ENCODE measurements around the gene DUOXA1. TPM values are rescaled to one million over a fixed set of nuclear protein-coding genes. Genes with fewer than 3 reads are reported as not detected.
"Not testable (repeated sequence)": the region's sequence is repeated elsewhere in the genome, so short reads cannot be mapped to it uniquely, and the experiment has no call there.

The DUOXA1 gene
- total RNA-seq, 1 donor from 2014 or later: not detected

- DNase-seq (ENCODE audit: low spot score): no peak
- no peak for ATAC-seq
Observed at GRCh38 chr15:45093622-45094357, 35.9 kb downstream of the DUOXA1 start.

DNA sequence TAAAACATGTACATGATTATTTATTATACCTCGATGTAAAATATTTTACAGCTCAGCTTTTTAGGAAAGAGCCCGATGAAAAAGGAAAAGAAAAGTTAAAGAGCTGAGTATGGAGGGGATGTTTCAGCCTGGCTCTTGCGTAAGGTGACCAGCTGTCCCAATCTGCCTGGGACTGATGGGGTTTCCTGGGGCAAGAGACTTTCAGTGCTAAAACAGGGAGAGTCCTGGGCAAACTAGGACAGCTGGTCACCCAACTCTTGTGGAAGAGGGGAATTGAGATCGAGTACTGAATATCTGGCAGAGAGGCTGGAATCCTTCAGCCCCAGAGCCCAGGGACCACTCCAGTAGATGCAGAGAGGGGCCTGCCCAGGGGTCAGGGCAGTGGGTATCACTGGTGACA is 36.7 kb downstream of the DUOXA1 start:
- DNase-seq (ENCODE audit: low spot score) (no peak), ATAC-seq (no peak)

- DNase-seq (ENCODE audit: low spot score) (no peak), ATAC-seq (no peak)
Observed at GRCh38 chr15:45091576-45091975, 38.1 kb downstream of the DUOXA1 start.

DNA sequence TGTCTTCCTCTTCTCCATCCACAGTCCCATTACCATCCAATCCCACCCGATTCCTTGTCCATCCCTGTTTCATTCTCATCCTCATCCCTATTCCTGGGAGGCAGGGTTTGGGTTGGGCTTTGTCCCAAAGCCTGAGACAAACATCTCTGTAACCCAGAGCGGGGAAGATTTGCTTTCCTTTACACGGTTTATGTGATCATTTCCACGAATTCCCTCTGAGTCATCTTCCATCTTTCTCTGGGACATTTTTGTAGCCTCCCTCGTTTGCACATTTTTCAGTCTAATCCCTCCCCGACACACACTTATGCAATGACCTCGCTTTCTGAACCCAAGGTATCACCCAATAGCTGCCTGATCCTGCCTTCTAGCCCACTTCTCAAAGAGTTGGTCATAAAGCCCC is 38.5 kb downstream of the DUOXA1 start:
- DNase-seq (ENCODE audit: low spot score): no peak
- no peak for ATAC-seq

- ATAC-seq (no peak), DNase-seq (ENCODE audit: low spot score) (no peak)
Observed at GRCh38 chr15:45089712-45090373, 39.8 kb downstream of the DUOXA1 start.

GRCh38 chr15:45088801-45089711 is 40.6 kb downstream of the DUOXA1 start:
- ATAC-seq (peak; percentile 46), DNase-seq (ENCODE audit: low spot score) (no peak)

- no peak for DNase-seq (ENCODE audit: low spot score)
- no peak for ATAC-seq
Observed at GRCh38 chr15:45087513-45087912, 42.2 kb downstream of the DUOXA1 start.

DNA sequence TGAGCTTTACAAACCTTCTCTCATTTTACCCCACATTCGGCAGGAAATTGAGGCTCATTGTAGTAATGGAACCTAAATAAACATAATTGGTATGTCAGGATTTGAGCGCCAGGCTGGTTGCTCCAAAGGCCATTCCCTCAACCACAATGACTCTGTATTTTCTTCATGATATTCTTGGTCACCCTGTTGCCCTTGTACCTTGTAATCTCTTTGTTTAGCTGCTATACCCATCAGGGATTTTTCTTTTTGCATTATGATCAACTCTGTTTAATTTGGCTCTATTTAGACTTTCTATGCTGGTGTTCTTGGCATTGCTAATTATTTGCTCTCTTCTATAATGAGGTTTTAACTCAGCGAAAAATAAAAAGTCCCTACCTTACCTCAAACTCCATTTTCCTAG is 45.5 kb downstream of the DUOXA1 start:
- no peak for ATAC-seq
- DNase-seq (ENCODE audit: low spot score): no peak

GRCh38 chr15:45083223-45083622 is 46.5 kb downstream of the DUOXA1 start:
- peak; percentile 47 for ATAC-seq

GRCh38 chr15:45082412-45082811 is 47.3 kb downstream of the DUOXA1 start:
- not testable (repeated sequence) for ATAC-seq; DNase-seq (ENCODE audit: low spot score)

More at GRCh38 chr15:45083223-45083622, 46.5 kb downstream of the DUOXA1 start:
- DNase-seq (ENCODE audit: low spot score): no peak

DNA sequence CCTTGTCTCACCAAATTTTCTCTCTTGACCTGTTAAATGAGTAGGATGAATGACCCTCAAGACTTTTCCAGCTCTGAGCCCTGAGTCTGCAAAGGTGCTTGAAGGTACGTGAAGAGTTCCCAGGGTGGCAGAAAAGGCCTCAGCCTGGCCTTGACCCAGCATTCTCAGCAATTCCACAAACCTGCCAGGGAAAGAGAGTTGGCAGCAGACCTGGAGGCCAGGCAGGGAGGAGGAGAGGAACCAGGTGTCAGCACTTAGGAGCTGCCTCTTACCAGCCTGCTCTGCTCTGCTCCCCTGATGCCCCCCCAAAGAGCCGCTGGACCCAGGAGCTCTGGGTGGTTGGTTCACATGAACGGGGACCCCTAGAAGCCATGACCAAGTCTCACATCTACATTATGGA is 49.1 kb downstream of the DUOXA1 start:
- not testable (repeated sequence) for DNase-seq (ENCODE audit: low spot score)
- peak; percentile 57 for ATAC-seq

- not testable (repeated sequence) for ATAC-seq; DNase-seq (ENCODE audit: low spot score)
Observed at GRCh38 chr15:45079628-45080246, 49.9 kb downstream of the DUOXA1 start.

GRCh38 chr15:45079201-45079600 is 50.5 kb downstream of the DUOXA1 start:
- ATAC-seq: not testable (repeated sequence)

DNA sequence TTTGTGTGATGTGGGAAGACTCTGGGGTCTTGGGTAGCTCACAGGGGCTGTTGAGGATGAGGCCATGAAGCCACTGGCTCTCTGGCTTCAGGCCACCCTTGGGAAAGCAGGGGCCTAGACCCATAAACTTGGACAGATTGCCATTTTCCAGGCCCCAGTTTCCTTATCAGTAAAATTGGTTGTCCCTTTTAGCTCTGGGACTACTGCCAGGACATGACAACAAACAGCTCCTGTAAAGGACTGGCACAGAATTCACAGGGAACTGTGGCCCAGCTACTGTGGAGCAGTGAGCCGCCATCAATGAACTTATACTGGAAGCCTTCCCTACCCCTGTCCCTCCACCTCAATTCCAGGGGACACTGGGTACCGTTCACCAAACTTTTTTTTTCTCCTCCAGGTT is 52.3 kb downstream of the DUOXA1 start:
- ATAC-seq: peak; percentile 62

More at GRCh38 chr15:45079201-45079600, 50.5 kb downstream of the DUOXA1 start:
- DNase-seq (ENCODE audit: low spot score): not testable (repeated sequence)

DNA sequence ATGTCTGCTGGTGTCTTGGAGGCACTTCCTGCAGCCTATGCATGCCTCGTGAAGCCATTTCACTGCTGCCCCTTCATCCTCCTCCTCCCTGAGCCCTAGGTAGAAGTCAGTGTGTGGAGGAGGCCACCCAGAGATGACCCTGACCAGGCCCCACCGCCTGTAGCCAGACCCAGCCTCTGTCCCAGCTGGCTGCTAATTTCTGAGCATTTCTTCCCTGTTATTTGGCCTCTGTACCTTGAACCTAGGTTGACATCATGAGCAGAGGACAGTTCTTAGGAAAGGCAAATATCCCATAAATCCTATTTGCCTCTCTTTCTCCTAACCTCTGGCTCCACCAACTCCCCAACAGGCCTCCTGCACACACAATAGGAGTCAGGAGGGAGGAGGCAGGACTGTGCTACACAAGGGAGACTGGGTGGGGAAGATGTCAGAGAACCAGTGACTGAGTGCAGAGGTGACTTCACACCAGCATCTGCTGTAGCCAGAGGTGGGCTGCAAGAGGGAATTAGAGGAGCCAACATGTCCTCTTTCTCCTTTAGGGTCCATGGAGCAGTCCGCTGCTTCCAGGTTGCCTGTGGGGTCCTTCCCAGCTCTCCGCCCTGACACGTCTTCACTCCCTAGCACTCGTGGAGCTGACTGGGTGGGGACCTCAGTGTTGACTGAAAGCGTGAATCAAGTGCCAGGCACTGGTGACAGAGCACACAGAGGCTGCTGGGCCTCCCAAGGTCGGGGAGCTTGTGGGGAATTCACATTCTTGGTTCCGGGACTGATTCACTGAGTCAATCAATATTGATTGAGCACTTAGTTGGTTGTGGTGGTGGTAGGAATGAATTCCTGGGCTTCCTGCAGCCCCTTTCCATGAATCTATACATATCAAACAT is 54.0 kb downstream of the DUOXA1 start:
- peak; percentile 73 for ATAC-seq
- DNase-seq (ENCODE audit: low spot score): not testable (repeated sequence)

More for the DNA sequence above, 52.3 kb downstream of the DUOXA1 start:
- peak; percentile 60 for DNase-seq (ENCODE audit: low spot score)

DNA sequence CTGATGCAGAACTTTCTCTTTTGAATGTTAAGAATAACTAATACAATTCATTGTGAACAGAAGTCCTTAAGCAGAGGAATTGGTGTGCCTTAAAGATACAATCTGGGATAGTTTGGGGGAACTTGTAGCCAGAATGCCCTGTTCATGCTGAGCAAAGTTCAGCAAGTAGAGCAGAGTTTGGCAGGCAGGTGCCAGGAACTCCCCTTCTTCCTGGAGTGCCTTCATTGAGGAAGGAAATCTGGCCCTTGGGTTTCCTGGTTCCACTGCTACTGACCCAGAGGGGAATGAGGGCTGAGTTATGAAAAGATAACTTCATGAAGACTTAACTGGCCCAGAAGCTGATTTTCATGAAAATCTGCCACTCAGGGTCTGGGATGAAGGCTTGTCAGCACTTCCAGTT is 56.1 kb downstream of the DUOXA1 start:
- peak; percentile 28 for ATAC-seq
- DNase-seq (ENCODE audit: low spot score): not testable (repeated sequence)

DNA sequence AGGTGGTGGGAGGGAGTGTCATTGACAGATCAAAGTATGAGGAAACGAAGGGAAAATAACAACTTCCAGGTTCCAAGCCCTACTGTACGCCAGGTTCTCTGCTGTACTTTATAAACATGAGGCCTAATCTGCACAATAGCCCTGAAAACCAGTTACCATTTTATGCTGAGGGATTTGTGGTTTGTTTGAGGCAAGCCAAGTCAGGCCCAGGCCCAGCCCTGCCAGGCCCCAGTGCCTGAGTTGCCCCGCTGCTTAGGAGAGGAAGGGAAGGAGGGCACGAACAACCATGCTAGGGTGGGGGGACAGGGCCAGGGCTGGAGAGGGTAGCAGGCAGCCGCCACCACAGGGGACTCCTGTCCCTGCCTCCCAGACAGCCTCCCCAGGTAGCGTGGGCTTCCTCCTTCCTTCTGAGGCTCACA is 59.7 kb downstream of the DUOXA1 start:
- not testable (repeated sequence) for DNase-seq (ENCODE audit: low spot score); ATAC-seq

All from left lobe of liver (tissue), 2 donors.